Measurements from ENCODE around the gene CHAMP1. TPM values are rescaled to one million over a fixed set of nuclear protein-coding genes. Genes with fewer than 3 reads are reported as not detected.

Gene CHAMP1
- total and polyA plus RNA-seq, 7 donors = 6.5 to 15.9 (median 9.6) TPM

DNA sequence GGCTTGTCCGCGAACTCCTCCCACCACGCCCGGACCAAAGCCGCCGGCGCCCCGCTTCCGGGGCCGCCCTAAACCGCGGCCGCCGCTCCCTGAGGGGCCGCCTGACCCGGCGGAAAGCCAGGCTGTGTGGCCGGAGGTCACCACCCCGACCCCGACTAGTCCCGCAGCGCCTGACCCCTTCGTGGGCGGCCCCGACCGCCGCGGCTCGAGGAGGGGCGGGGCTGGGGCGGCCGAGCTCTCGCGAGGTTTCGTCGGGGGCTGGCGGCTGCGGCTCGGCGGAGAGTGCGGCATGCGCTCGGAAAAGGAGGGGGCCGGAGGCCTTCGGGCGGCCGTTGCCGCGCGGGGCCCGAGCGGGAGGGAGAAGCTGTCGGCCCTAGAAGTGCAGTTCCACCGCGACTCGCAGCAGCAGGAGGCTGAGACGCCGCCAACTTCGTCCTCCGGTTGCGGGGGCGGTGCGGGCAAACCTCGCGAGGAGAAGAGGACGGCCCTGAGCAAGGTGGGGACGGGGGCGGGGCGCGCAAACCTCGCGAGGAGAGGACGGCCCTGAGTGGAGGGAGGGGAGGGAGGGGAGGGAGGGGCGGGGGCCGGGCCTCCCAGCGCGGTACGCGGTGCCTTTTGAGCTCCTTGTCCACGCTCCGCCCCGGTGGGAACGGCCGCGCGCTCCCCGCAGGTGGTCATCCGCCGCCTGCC, 32.8 kb upstream of the CHAMP1 start, which contains the start of gene UPF3A:
Gene UPF3A (plus strand): TSS at position 251 of the 690 bp plus-strand sequence. CDS start 39 bp downstream, at position 290.
- H3K4me1 ChIP-seq = peaks cover 0 to 35% (median 20%) of the 10 kb centered on the region in 4 donors
- no peaks in the 10 kb centered on the region for H3K27me3 ChIP-seq
- intact Hi-C loops (cut with DNase I) = loop anchor here (2.0 kb wide), 1 partner anchor 33 kb away; the partner anchor contains the start of gene CHAMP1
- 0 to 1% methylated on average over 88 of the region's 89 CpGs for WGBS, 2 donors
- no peaks in the 10 kb centered on the region for H3K9me3 ChIP-seq
- peak within 1 kb of the TSS; percentile 98 to 99 (median 98) for H3K27ac ChIP-seq
- TF ChIP-seq, protein P1, sequence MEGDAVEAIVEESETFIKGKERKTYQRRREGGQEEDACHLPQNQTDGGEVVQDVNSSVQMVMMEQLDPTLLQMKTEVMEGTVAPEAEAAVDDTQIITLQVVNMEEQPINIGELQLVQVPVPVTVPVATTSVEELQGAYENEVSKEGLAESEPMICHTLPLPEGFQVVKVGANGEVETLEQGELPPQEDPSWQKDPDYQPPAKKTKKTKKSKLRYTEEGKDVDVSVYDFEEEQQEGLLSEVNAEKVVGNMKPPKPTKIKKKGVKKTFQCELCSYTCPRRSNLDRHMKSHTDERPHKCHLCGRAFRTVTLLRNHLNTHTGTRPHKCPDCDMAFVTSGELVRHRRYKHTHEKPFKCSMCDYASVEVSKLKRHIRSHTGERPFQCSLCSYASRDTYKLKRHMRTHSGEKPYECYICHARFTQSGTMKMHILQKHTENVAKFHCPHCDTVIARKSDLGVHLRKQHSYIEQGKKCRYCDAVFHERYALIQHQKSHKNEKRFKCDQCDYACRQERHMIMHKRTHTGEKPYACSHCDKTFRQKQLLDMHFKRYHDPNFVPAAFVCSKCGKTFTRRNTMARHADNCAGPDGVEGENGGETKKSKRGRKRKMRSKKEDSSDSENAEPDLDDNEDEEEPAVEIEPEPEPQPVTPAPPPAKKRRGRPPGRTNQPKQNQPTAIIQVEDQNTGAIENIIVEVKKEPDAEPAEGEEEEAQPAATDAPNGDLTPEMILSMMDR (IDR thresholded peaks at IDR 0.05) = no peak
- peak; percentile 53 to 93 (median 79) for TF ChIP-seq POLR2AphosphoS5 (IDR thresholded peaks at IDR 0.05)
- peak; percentile 61 to 66 for TF ChIP-seq POLR2A (IDR thresholded peaks at IDR 0.05)
- TF ChIP-seq EP300 (IDR thresholded peaks at IDR 0.05) = no peak
- DNase-seq = peak; percentile 96
- peaks cover 0 to 25% (median 3%) of the 10 kb centered on the region in 4 donors for H3K36me3 ChIP-seq
- H3K4me3 ChIP-seq = peak within 1 kb of the TSS; percentile 73 to 86 (median 86)

DNA sequence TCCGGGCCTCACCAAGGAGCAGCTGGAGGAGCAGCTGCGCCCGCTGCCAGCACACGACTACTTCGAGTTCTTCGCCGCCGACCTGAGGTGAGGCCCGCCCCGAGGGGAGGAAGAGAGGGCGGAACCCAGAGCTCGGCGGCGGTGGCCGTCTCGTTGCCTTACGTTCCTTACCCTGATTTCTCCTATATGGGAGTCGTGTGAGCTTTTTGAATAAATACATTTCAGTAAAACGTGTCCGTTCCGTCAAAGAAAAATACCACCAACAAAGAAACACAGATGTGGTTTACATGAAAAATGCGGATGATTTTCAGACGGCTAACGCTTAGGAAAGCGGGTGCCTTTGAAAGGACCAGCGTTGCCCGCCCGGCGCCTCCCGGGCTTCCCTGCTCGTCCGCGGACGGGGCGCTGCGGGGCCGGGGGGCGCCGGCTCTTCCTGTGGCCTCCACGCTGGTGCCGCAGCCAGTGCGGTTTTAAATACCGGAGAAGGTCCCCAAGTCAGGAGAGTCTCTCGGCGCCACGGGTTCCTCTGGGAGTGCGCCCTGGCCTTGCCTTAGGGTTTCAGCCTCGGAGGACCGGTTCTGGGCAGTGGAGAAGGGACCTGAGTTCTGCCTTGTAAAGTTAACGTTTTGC, 32.1 kb upstream of the CHAMP1 start:
- Histone ChIP-seq H3K4me3 (peak overlapping the region; percentile 73 to 86 (median 86)), H3K36me3 (peaks cover 0 to 27% (median 4%) of the 10 kb centered on the region in 4 donors), H3K9me3 (no peaks in the 10 kb centered on the region), H3K4me1 (peaks cover 0 to 35% (median 20%) of the 10 kb centered on the region in 4 donors), H3K27ac (peak overlapping the region; percentile 98 to 99 (median 98)), H3K27me3 (no peaks in the 10 kb centered on the region)
- WGBS, 2 donors = 0 to 1% methylated on average over 50 of the region's 50 CpGs
- TF ChIP-seq, protein P1 (IDR thresholded peaks at IDR 0.05) = no peak
- no peak for TF ChIP-seq EP300 (IDR thresholded peaks at IDR 0.05)
- TF ChIP-seq POLR2AphosphoS5 (IDR thresholded peaks at IDR 0.05) = peak; percentile 12 to 76 (median 72)
- TF ChIP-seq POLR2A (IDR thresholded peaks at IDR 0.05) = peak; percentile 34 to 48
- peak; percentile 72 for DNase-seq
- intact Hi-C loops (cut with DNase I) = no loop called here

GRCh38 chr13:114283576-114283975, 30.7 kb upstream of the CHAMP1 start:
- Histone ChIP-seq H3K9me3 (no peaks in the 10 kb centered on the region), H3K27ac (no peak overlapping the region), H3K27me3 (no peaks in the 10 kb centered on the region), H3K4me1 (peaks cover 0 to 35% (median 20%) of the 10 kb centered on the region in 4 donors), H3K4me3 (no peak overlapping the region), H3K36me3 (peaks cover 0 to 32% (median 8%) of the 10 kb centered on the region in 4 donors)
- intact Hi-C loops (cut with DNase I) = no loop called here
- TF ChIP-seq EP300 (IDR thresholded peaks at IDR 0.05) = no peak
- no peak for TF ChIP-seq POLR2AphosphoS5 (IDR thresholded peaks at IDR 0.05)
- TF ChIP-seq, protein P1 (IDR thresholded peaks at IDR 0.05) = no peak
- TF ChIP-seq POLR2A (IDR thresholded peaks at IDR 0.05) = no peak
- no peak for DNase-seq
- 59 to 73% methylated on average over 3 of the region's 3 CpGs for WGBS, 2 donors

DNA sequence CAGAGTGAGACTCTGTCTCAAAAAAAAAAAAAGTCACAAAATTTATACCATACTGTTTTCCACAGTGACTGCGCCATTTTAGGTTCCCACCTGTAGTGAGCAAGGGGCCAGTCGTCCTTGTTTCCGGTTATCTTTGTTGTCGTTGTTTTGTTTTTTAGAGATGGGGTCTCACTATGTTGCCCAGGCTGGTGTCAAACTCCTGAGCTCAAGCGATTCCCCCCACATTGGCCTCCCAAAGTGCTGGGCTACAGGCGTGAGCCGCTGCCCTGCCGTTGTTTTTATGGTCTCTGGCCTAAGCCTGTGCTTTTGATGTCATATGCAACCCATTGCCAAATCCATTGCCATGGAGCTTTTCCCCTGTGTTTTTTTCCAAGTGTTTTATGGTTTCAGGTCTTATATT, 29.6 kb upstream of the CHAMP1 start:
- no peak for TF ChIP-seq EP300 (IDR thresholded peaks at IDR 0.05)
- TF ChIP-seq POLR2AphosphoS5 (IDR thresholded peaks at IDR 0.05) = no peak
- TF ChIP-seq POLR2A (IDR thresholded peaks at IDR 0.05) = no peak
- TF ChIP-seq, protein P1 (IDR thresholded peaks at IDR 0.05) = no peak
- Histone ChIP-seq H3K9me3 (no peaks in the 10 kb centered on the region), H3K4me3 (no peak overlapping the region), H3K27me3 (no peaks in the 10 kb centered on the region), H3K27ac (no peak overlapping the region), H3K4me1 (peaks cover 0 to 35% (median 20%) of the 10 kb centered on the region in 4 donors), H3K36me3 (peaks cover 0 to 39% (median 8%) of the 10 kb centered on the region in 4 donors)
- DNase-seq = no peak
- intact Hi-C loops (cut with DNase I) = no loop called here
- WGBS, 2 donors = 95 to 96% methylated on average over 8 of the region's 8 CpGs
